Fibroblast of pulmonary artery (primary cell): ENCODE measurements around the gene R3HDML.
"Not testable (repeated sequence)": the region's sequence is repeated elsewhere in the genome, so short reads cannot be mapped to it uniquely, and the experiment has no call there.

Source experiments
- DNase-seq: peaks from one replicate; pipeline ENCODE4 v3.0.0-alpha.2; 2010; ENCODE audit warnings: low read depth
- H3K4me3 ChIP-seq: replicated peaks from 2 replicates; pipeline ENCODE4 v1.5.1; 2011; ENCODE audit warnings: low read depth, mild to moderate bottlenecking, control low read depth, low read length, moderate library complexity
- TF ChIP-seq, protein P1 (sequence below): IDR thresholded peaks from 2 replicates; pipeline ENCODE4 v1.5.1; 2011; ENCODE audit warnings: mild to moderate bottlenecking, control low read depth, low read length, inconsistent platforms; ENCODE audit errors: missing control alignments

The R3HDML gene, protein sequence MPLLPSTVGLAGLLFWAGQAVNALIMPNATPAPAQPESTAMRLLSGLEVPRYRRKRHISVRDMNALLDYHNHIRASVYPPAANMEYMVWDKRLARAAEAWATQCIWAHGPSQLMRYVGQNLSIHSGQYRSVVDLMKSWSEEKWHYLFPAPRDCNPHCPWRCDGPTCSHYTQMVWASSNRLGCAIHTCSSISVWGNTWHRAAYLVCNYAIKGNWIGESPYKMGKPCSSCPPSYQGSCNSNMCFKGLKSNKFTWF

DNA sequence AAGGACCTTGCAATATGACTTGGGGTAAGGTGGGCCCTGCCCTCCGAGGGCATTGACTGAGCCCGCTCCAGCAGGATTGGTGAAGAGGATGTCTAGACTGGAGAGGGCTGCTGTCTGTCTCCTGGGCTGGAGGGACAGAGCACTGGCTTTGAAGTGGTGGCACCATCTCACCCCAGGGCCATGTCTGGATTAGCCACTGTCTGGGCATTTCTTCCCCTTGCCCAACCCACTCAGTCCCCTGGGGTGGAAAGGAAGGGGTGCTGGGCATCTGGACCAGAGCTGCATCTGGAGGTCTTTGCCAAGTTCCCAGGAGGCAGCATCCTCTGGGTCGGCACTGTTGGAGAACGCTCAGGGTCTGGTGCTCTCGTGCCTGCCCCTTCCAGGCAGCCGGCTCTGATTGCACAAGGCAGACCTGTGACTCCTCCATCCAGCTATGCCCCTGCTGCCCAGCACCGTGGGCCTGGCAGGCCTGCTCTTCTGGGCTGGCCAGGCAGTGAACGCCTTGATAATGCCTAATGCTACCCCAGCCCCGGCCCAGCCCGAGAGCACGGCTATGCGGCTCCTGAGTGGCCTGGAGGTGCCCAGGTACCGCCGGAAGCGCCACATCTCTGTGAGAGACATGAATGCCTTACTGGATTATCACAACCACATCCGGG, at the start of gene R3HDML:
TSS of gene R3HDML (plus strand) at position 319 of the 656 bp plus-strand sequence. CDS start at position 434, 115 bp downstream.
- TF ChIP-seq, protein P1, sequence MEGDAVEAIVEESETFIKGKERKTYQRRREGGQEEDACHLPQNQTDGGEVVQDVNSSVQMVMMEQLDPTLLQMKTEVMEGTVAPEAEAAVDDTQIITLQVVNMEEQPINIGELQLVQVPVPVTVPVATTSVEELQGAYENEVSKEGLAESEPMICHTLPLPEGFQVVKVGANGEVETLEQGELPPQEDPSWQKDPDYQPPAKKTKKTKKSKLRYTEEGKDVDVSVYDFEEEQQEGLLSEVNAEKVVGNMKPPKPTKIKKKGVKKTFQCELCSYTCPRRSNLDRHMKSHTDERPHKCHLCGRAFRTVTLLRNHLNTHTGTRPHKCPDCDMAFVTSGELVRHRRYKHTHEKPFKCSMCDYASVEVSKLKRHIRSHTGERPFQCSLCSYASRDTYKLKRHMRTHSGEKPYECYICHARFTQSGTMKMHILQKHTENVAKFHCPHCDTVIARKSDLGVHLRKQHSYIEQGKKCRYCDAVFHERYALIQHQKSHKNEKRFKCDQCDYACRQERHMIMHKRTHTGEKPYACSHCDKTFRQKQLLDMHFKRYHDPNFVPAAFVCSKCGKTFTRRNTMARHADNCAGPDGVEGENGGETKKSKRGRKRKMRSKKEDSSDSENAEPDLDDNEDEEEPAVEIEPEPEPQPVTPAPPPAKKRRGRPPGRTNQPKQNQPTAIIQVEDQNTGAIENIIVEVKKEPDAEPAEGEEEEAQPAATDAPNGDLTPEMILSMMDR = no peak
- H3K4me3 ChIP-seq = no peak within 1 kb of the TSS
- DNase-seq = no peak

GRCh38 chr20:44287272-44288097, 49.4 kb upstream of the R3HDML start:
- DNase-seq = peak; percentile 45

DNA sequence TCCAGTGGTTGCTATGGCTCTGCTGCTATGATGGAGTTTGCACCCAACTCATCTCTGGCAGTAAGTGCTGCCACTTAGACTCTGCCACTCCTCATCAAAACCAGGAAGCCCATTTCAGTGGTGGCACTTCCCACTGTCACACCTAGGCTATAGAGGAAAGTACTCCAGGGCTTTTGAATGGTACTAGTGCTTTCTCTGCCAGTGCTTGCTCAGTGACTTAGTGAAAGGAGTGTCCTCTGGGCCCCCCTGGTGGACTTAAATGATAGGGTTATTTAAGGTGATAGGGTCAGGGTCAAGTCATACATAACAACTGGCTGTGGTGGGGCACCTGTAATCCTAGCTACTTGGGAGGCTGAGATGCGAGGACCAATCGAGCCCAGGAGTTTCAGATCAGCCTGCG, 48.6 kb upstream of the R3HDML start:
- no peak for DNase-seq
- TF ChIP-seq, protein P1 = no peak
- H3K4me3 ChIP-seq = no peak overlapping the region

More at GRCh38 chr20:44287272-44288097, 49.4 kb upstream of the R3HDML start:
- no peak overlapping the region for H3K4me3 ChIP-seq
- TF ChIP-seq, protein P1 = no peak

DNA sequence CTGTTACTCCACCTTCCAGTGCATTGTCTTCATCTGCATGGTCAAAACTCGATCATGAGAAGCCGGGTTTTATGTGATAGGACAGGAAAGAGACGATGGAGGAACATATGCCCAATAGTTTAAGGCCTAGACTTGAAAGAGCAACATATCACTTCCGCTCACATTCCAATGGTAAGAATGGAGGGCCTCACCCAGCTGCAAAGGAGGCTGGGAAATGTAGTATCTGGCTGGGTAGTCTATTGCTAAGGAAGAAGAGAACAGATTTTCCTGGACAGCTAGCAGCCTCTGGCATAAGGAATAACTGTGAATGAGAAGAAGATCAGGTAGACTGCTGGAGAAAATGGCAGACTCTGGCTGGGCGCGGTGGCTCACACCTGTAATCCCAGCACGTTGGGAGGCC, 45.1 kb upstream of the R3HDML start:
- no peak overlapping the region for H3K4me3 ChIP-seq
- TF ChIP-seq, protein P1 = no peak
- no peak for DNase-seq

DNA sequence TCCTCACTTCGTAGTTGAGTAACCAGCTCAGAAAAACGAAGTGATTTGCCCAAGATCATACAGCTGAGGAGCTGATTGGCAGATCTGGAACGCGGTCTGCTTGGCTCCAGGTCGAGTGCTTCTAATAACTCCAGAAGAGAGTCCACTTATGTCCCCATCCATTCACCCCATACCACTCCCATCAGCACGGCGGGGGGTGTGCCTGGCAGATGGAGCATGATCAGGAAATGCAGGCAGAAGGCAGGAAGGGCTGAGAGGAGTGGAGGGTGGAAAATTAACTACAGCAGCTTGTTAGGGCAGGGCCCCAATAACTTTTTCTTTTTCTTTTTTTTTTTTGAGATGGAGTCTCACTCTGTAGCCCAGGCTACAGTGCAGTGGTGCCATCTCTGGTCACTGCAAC, 40.8 kb upstream of the R3HDML start:
- no peak overlapping the region for H3K4me3 ChIP-seq
- DNase-seq = no peak
- TF ChIP-seq, protein P1 = no peak

- TF ChIP-seq, protein P1 = no peak
- no peak overlapping the region for H3K4me3 ChIP-seq
- no peak for DNase-seq
These were observed 39.1 kb upstream of the R3HDML start for GRCh38 chr20:44297721-44298120.

DNA sequence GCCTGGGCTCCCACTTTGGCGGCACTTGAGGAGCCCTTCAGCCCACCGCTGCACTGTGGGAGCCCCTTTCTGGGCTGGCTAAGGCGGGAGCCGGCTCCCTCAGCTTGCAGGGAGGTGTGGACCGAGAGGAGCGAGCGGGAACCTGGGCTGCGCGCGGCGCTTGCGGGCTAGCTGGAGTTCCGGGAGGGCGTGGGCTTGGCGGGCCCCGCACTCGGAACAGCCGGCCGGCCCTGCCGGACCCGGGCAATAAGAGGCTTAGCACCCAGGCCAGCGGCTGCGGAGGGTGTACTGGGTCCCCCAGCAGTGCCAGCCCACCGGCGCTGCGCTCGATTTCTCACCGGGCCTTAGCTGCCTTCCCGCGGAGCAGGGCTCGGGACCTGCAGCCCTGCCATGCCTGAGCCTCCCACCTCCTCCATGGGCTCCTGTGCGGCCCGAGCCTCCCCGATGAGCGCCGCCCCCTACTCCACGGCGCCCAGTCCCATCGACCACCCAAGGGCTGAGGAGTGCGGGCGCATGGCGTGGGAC, 37.8 kb upstream of the R3HDML start:
- not testable (repeated sequence) for DNase-seq, H3K4me3 ChIP-seq
